ENCODE measurements around the gene ENTPD1.

Gene ENTPD1

DNA sequence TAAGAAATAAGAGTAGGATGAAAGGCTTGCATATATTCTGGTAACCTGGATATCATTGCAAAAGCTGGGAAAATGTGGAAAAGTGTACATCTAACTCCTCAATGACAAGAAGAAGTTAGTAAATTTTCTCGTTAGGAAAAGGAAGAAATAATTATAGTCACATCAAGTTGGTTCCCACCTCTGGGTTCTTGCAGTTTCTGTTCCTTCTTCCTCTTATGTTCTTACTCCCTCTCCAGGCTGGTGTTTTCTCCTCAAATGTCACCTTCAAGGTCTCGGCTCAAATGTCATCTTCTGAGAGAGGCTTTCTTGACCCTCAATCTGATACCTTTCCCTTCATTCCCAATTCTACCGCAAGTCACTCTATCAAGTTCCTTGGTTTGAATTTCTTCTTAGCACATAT is 64.4 kb downstream of the ENTPD1 start:
- no peak for DNase-seq (ENCODE audit: low read depth in 3 of 3, low spot score in 1 of 3)

DNA sequence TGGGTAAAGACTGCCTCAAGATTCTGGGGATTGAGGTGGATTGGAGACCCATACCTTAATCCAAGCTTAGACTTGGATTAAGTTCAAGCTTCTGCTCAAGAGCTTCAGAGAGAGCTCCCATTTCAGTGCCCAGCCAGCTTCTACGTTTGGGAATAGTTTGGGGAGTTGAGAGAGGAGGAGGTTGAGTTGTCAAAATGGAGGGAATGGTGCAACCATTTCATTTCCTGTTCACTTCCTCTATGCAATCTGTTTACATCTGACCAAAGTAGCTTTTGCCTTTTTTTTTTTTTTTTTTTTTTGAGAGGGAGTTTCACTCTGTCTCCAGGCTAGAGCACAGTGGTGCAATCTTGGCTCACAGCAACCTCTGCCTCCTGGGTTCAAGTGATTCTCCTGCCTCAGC is 65.8 kb downstream of the ENTPD1 start:
- DNase-seq (ENCODE audit: low read depth in 3 of 3, low spot score in 1 of 3): no peak

DNA sequence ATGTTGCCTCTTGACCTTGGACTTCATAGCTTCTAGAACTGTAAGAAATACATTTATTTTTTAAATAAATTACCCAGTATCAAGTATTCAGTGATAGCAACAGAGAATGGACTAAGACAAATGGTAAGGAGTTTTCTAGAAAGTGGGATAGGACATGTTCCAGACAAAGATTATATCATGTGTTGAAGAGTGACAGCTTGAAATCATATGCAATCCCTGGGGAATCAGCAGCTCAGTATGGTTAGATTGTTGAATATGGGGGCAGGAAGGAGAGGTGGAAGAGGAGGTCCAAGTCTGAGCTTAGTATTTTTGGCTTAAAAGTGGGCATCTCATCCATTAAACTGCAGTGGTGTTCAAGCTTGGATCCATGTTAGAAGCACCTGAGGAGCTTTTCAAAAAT is 74.1 kb downstream of the ENTPD1 start:
- DNase-seq (ENCODE audit: low read depth in 3 of 3, low spot score in 1 of 3): no peak

DNA sequence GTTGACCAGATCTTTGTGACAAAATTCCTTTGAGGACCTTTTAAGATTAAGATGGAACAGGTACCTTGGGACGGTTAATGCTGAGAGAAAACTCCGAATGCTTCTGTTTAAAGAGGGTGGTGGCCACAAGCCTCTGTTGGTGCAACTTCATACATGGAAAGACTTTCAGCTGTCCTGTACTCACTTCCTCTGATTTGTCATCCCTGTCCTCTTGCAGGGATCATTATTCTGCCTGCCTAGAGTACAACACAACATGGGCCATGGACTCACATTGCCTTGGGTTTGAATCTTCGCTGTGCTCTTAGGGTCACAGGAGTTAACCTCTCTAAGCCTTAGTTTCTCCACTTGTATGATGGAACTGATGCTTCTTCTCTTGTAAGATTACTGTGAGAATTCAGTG is 75.1 kb downstream of the ENTPD1 start:
- no peak for DNase-seq (ENCODE audit: low read depth in 3 of 3, low spot score in 1 of 3)

DNA sequence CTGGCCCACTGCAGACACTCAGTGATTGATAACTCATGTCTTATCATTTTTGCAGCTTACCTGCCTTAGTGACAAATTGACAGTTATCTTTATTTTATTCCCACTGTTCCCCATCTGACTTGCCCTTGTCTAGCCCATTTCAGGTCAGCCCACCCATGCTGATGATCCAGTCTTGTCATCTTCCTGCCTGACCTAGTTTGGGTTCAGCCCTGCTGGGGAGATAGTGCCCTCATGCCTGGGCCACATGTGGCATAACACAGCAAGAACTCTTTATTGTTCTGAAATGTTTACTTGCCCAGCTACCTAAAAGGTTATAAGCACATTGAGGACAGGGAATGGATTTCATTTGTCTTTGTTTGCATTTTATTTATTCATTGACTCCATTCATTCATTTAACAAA is 75.6 kb downstream of the ENTPD1 start:
- DNase-seq (ENCODE audit: low read depth in 3 of 3, low spot score in 1 of 3): no peak

DNA sequence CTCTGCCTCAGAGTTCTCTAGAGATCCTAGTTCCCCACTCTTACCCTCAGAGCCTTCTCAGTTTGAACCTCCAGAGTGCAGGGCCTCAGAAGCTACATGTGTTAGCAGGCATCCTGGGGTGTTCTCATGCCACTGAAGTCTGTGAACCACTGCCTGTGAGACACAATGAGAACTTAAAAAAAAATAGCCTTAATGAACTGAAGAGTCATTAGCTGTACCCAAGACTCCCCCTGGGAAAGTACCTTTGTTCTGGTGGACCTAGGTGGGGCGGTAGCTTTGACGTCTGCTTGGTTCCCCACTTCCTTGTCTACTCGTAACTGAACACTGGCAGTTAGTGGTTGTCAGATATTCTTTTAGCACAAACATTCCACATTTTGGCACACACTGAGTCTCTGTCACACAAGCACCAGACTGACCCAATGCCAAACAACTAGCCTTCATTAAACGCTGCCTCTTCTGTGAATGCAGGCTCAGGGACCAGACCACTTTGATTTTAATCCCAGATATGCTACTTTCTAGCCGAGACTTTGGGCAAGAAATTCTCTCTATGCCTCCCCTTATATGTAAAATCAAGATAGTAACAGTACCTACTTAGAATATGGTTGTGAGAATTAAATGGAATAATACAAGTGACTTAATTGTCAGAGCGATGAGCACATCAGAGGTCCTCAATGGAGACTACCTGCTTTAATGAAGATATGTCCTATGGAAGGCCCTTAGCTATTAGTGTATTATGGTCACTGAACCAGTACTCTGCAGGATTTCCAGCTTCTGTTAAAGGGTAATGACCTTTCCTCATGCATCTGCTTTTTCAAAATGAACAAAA is 76.5 kb downstream of the ENTPD1 start:
- no peak for DNase-seq (ENCODE audit: low read depth in 3 of 3, low spot score in 1 of 3)

DNA sequence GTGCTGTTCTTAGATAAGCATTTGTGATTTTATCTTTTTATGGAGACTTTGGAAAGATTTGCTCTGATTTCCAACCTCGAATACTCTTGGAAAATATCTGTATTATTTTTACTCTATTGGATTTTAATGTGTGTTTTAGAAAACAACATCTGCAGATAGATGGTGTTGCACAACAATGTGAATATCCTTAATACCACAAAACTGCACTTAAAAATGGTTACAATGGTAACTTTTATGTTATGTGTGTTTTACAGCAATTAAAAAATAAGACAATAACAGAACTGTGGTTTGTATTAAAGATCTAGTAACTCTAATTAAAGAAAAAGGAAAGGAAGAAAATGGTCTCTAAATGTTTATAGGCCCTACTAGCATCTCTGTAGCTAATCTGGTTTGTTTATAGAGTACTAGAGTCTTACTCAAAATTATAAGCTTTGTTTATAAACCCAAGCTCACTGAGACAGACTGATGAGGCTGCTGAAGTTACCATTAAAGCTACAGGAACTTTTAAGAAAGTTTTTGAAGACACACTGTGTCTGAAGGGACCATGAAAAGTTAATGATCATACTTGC is 77.2 kb downstream of the ENTPD1 start:
- no peak for DNase-seq (ENCODE audit: low read depth in 3 of 3, low spot score in 1 of 3)

DNA sequence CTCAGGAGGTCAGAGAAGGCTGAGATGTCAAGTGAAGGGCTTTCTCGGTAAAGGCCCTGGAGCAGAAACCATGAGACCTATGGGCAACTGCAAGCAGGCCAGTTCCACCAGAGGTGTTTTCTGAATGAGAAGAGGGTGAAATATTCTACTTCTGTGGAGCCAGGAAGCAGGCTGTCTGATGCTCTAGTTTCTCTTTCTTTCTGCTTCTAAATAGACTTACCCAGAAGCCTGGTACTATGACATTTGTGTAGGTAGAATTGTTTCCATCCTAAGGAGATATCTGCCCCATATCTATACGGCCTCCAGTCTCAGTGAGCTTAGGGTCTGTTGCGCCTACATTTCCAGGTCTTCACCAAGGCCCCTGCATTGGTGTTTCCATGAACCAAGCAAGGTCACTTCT is 78.4 kb downstream of the ENTPD1 start:
- no peak for DNase-seq (ENCODE audit: low read depth in 3 of 3, low spot score in 1 of 3)

DNA sequence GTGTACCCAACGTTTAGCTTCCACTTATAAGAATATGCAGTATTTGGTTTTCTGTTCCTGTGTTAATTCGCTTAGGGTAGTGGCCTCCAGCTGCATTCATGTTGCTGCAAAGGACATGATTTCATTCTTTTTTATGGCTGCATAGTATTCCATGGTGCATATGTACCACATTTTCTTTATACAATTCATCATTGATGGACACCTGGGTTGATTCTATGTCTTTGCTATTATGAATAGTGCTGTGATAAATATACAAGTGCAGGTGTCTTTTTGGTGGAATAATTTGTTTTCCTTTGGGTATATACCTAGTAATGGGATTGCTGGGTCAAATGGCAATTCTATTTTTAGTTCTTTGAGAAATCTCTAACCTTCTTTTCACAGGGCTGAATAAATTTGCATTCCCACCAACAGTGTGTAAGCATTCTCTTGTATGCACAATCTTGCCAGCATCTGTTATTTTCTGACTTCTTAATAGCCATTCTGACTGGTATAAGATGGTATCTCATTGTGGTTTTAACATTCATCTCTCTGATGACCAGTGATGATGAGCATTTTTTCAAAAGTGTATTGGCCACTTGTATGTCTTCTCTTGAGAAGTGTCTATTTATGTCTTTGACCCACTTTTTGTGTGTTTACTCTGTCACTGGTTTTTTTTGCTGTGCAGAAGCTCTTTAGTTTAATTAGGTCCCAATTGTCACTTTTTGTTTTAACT is 79.3 kb downstream of the ENTPD1 start:
- no peak for DNase-seq (ENCODE audit: low read depth in 3 of 3, low spot score in 1 of 3)

DNA sequence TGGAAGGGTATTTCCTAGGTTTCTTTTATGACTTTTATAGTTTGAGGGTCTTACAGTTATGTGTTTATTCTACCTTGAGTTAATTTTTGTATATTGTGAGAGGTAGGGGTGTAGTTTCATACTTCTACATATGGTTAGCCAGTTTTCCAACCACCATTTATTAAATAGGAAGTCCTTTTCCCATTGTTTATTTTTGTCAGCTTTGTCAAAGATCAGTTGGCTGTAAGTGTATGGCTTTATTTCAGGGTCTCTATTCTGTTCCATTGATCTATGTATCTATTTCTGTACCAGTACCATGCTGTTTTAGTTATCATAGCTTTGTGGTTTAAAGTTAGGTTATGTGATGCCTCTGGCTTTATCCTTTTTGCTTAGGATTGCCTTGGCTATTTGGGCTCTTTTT is 79.9 kb downstream of the ENTPD1 start:
- no peak for DNase-seq (ENCODE audit: low read depth in 3 of 3, low spot score in 1 of 3)

DNA sequence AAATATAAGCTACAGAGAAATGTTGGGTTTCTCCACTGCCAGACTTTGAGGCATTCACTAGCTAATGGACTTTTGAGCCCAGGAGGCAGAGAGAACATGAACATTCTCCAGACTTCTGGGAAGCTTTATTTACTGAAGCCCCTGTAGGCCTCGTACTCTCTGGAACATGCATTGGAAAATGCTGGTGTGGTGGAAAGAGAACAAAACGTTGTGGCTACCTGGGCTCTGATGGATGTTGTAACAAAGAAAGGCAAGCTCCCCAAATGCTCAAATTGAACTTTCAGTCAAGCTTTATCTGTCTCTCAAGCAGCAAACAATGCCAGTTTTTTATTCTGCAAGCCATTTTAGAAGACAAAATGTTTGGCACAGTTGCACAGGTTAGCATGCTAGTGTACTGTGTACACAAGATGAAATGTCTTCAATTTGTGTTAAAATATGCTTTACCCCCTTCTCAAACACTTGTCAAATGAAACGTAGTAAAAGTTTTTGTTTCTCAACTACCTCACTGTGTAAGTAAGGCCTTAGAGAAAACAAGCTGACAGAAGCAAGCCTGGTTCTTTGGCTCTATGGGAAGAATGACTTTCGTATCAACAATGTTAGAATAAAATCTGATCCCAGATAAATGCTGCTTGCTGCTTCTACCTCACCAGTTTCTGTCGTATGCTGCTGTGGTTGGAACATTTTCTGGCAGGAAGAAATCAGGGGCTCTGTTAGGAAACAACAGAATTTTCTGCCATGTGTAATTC is 80.8 kb downstream of the ENTPD1 start:
- DNase-seq (ENCODE audit: low read depth in 3 of 3, low spot score in 1 of 3): no peak

DNA sequence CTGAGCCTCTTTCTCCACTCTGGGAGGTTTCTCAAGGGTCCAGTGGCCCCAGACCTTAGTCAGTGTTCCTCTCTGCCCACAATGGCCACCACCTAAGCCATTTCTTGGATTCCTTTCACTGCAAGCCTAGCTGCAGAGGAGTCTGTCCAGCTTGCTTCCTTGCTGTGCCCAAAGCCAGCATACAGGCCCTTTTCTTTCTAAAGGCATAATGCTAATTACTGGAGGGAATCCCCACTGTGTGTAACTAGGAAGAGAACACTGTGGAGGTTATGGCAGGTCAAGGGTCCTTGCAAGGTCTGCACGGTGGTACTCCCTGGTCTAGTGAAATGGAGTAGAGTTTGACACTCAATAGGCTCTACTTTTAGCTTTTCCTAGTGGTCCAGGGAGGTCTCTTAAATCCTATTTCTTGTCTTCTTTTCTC is 81.4 kb downstream of the ENTPD1 start:
- no peak for DNase-seq (ENCODE audit: low read depth in 3 of 3, low spot score in 1 of 3)

DNA sequence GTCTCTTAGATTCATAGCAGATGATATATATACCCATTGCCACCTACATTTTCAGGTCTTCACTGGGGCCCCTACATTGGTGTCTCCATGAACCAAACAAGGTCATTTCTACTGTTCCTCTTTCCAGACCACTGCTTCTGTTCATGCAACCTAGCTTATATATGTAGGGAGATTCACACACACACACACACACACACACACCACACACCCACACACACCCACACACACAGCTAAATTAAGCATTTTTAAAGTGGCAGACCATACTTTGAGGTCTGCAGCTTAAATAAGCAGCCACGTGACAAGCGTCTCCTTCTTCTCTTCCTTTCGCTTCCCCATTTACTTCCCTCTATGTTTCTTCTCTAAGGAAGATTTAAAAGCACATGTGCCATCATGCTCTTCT is 81.8 kb downstream of the ENTPD1 start:
- no peak for DNase-seq (ENCODE audit: low read depth in 3 of 3, low spot score in 1 of 3)

DNA sequence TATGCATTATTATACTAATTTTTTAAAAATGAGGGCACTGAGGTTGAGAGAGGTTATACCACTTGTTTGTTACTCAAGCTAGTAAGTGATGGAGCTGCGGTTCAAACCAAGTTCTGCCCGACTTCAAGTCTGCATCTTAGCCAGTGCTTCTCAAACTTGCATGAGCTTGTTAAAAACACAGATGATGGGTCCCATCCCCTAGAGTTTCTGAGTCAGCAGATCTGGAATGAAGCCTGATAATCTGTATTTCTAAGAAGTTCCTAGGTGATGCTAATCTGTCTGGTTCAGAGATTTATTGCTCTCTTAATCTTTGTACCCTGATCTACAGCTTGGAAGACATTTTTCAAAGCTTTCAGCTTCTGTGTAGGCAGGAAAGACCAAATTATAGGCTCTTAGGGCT is 84.2 kb downstream of the ENTPD1 start:
- DNase-seq (ENCODE audit: low read depth in 3 of 3, low spot score in 1 of 3): no peak

DNA sequence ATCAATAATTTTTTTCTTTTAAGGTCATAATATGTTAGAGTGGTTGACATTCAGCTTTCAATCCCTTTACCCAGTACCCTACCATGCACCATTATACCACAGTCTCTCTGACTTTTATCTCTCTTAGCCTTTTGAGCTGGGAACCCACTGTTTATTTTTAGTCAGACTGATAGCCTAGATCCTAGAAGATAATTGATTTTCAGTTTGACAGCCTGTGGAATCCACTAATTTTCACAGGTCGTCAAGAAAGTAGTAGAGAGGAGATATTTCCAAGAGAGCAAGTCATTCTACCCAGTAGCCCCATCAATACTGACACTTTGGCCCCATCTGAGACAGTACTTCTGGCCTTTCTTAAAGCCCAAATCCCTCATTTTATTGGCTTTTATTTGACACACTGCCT is 84.7 kb downstream of the ENTPD1 start:
- no peak for DNase-seq (ENCODE audit: low read depth in 3 of 3, low spot score in 1 of 3)

DNA sequence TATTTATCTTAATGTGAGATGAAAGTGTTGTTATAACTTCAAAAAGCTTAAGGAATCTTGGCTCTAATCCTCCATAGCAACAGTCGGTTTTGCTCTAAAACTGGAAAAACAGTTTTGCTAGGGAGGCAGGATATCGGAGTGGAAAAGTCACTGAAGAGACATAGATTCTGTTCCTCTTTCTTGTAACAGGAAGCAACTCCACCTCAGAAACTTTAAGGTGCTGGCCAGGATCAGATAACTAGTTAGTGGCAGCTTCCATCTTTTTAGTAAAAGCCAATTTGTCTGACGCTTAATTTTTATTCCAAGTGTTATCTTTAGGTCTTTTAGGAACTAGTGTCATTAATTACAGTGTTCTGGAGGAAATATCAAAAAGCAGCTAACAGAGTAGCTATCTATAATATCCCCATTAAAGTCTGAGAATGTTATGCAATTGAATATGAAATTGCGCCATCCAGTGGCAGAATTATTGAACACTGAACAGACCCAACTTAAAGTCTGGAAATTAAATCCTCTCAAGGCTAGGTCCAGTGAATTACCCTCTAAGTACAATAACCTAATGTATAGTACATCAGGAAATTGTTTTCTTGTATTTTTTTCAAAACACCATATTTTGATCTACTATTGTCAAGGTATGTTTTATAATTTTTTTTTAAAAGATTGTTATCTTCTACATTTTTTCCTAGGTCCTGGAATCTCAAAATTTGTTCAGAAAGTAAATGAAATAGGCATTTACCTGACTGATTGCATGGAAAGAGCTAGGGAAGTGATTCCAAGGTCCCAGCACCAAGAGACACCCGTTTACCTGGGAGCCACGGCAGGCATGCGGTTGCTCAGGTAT is 85.9 kb downstream of the ENTPD1 start:
- no peak for DNase-seq (ENCODE audit: low read depth in 3 of 3, low spot score in 1 of 3)

DNA sequence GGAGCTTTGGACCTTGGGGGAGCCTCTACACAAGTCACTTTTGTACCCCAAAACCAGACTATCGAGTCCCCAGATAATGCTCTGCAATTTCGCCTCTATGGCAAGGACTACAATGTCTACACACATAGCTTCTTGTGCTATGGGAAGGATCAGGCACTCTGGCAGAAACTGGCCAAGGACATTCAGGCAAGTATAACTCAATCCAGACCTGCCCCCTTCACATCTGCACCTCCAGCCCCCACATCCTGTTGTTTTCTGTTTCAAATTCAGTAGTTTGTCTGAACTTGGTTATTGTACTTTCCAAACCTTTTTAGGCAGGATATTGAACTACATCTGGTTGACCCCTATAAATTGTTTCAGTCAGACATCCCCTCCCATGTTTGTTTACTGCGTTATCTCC is 89.4 kb downstream of the ENTPD1 start:
- DNase-seq (ENCODE audit: low read depth in 3 of 3, low spot score in 1 of 3): no peak

DNA sequence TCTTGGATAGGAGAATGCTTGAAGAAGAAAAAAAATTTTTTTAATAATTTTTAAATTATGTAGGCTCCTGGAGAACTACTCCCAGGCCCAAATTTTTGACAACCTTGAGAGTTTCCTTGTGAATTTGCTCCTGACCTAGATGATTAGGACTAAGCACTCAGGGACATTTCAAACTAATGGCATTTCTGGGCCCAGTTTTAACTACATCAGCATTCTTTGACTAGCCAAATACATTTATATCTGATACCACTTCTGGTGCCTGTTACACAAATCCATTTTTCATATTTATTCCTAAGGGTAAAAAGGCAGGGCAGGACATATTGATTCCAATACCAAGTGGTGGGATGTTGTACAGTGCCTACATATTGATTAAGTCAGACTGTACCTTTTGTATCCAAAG is 91.0 kb downstream of the ENTPD1 start:
- no peak for DNase-seq (ENCODE audit: low read depth in 3 of 3, low spot score in 1 of 3)

DNA sequence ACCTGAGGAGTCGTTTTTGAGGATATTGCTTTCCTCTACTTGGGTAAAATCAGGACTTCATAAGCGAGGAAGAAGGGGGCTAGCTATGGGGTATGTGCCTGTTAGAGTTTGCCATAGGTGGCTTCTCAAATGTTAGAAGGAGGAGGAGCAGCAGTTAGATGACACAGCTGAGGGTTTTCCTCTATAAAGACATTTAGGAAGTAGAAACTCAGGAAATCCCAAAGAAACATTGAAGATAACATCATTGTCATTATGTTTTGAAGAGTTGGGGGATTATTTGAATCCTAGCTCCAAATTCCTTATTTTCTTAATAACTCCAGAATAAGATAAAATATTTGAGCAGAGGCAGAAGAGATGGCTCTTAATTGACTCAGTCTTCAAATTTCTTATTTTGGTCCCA is 92.9 kb downstream of the ENTPD1 start:
- no peak for DNase-seq (ENCODE audit: low read depth in 3 of 3, low spot score in 1 of 3)

DNA sequence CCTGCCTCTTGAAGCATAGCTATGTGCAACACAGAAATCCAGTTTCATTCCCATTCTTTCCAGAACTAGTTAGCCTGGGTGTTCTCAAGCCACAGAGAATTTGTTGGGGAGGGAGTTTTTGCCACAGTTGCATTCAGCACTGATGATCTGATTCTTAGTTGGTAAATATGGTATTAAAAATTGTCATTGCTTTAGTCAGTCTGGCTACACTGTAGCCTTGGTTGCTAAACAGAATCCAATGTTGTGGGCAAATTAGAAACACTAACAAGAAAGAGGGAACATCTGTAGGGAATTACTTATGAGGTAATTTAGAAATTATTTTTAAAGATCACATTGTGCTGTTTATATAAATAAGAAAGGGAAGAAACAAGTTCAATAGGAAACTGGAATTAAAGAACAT is 94.8 kb downstream of the ENTPD1 start:
- DNase-seq (ENCODE audit: low read depth in 3 of 3, low spot score in 1 of 3): no peak

Data from stimulated activated CD4-positive, alpha-beta T cell treated with anti-CD3 and anti-CD28 coated beads, TNF-alpha, amount 100 ng/mL, for 1 hour (primary cell).